GM21717 (cell line): ENCODE data around the gene TRIM66.

Experiments
- ATAC-seq: cut with Tn5 transposase; IDR thresholded peaks from one replicate; pipeline ENCODE4 v1.9.1; 2021; ENCODE audit warnings: mild to moderate bottlenecking, moderate library complexity; ENCODE audit not compliant: unreplicated experiment

TRIM66 gene

GRCh38 chr11:8715501-8715900 lies 33.0 kb upstream of the TRIM66 start:
- ATAC-seq = no peak

GRCh38 chr11:8714622-8715225 lies 32.3 kb upstream of the TRIM66 start:
- ATAC-seq = no peak

- ATAC-seq = no peak
Observed at GRCh38 chr11:8713760-8714454, 31.4 kb upstream of the TRIM66 start.

- no peak for ATAC-seq
Observed at GRCh38 chr11:8712506-8712905, 30.0 kb upstream of the TRIM66 start.

GRCh38 chr11:8711895-8712442 lies 29.5 kb upstream of the TRIM66 start:
- ATAC-seq = no peak

GRCh38 chr11:8709777-8710176 lies 27.3 kb upstream of the TRIM66 start:
- ATAC-seq = no peak

- ATAC-seq = no peak
Observed at GRCh38 chr11:8709002-8709672, 26.7 kb upstream of the TRIM66 start.

- ATAC-seq = no peak
Observed at GRCh38 chr11:8707541-8708191, 25.2 kb upstream of the TRIM66 start.

- ATAC-seq = no peak
Observed at GRCh38 chr11:8706673-8707432, 24.4 kb upstream of the TRIM66 start.

- ATAC-seq = no peak
Observed at GRCh38 chr11:8705146-8705545, 22.7 kb upstream of the TRIM66 start.

GRCh38 chr11:8704136-8704535 lies 21.7 kb upstream of the TRIM66 start:
- no peak for ATAC-seq

- ATAC-seq = no peak
Observed at GRCh38 chr11:8702598-8702915, 20.1 kb upstream of the TRIM66 start.

GRCh38 chr11:8701891-8702597 lies 19.6 kb upstream of the TRIM66 start:
- ATAC-seq = no peak

GRCh38 chr11:8699903-8700302 lies 17.4 kb upstream of the TRIM66 start:
- no peak for ATAC-seq

- ATAC-seq = no peak
Observed at GRCh38 chr11:8698917-8699441, 16.5 kb upstream of the TRIM66 start.

GRCh38 chr11:8698379-8698851 lies 15.9 kb upstream of the TRIM66 start:
- ATAC-seq = no peak

- no peak for ATAC-seq
Observed at GRCh38 chr11:8697054-8697453, 14.6 kb upstream of the TRIM66 start.

- ATAC-seq = no peak
Observed at GRCh38 chr11:8694137-8694536, 11.7 kb upstream of the TRIM66 start.

GRCh38 chr11:8693555-8693954 lies 11.1 kb upstream of the TRIM66 start:
- no peak for ATAC-seq

GRCh38 chr11:8693010-8693551 lies 10.6 kb upstream of the TRIM66 start:
- ATAC-seq = no peak
